Measurements from ENCODE around the gene MYORG.
"Not testable (repeated sequence)": the region's sequence is repeated elsewhere in the genome, so short reads cannot be mapped to it uniquely, and the experiment has no call there.

The MYORG gene

GRCh38 chr9:34343605-34344004, 33.1 kb downstream of the MYORG start:
- Histone ChIP-seq H2AFZ (ENCODE audit: low read length, unreplicated experiment) (no peak overlapping the region), H3K79me2 (ENCODE audit: control insufficient read depth, insufficient read depth, low read length, unreplicated experiment) (no peaks in the 10 kb centered on the region), H3K4me1 (ENCODE audit: control insufficient read depth, insufficient read depth, low read length, unreplicated experiment) (no peaks in the 10 kb centered on the region), H3K36me3 (ENCODE audit: insufficient read depth, low read length) (peaks cover 6% of the 10 kb centered on the region; the same call in 1 of the 2 replicates), H3K4me3 (ENCODE audit: low read depth, low read length) (no peak overlapping the region), H3K27me3 (ENCODE audit: insufficient read depth, low read length) (no peaks in the 10 kb centered on the region), H3K27ac (ENCODE audit: low read depth, low read length) (no peak overlapping the region)

GRCh38 chr9:34343090-34343489, 33.6 kb downstream of the MYORG start:
- Histone ChIP-seq H3K4me3 (ENCODE audit: low read depth, low read length) (no peak overlapping the region), H3K27ac (ENCODE audit: low read depth, low read length) (no peak overlapping the region), H3K36me3 (ENCODE audit: insufficient read depth, low read length) (peaks cover 8% of the 10 kb centered on the region; the same call in 1 of the 2 replicates), H2AFZ (ENCODE audit: low read length, unreplicated experiment) (no peak overlapping the region), H3K79me2 (ENCODE audit: control insufficient read depth, insufficient read depth, low read length, unreplicated experiment) (no peaks in the 10 kb centered on the region), H3K4me1 (ENCODE audit: control insufficient read depth, insufficient read depth, low read length, unreplicated experiment) (no peaks in the 10 kb centered on the region), H3K27me3 (ENCODE audit: insufficient read depth, low read length) (no peaks in the 10 kb centered on the region)

- H3K36me3 ChIP-seq (ENCODE audit: insufficient read depth, low read length) = peaks cover 11% of the 10 kb centered on the region; the same call in 1 of the 2 replicates
These were observed 34.9 kb downstream of the MYORG start for GRCh38 chr9:34341659-34342295.

GRCh38 chr9:34338665-34339385, 37.9 kb downstream of the MYORG start:
- no peaks in the 10 kb centered on the region for H3K27me3 ChIP-seq (ENCODE audit: insufficient read depth, low read length)
- peaks cover 16% of the 10 kb centered on the region for H3K79me2 ChIP-seq (ENCODE audit: control insufficient read depth, insufficient read depth, low read length, unreplicated experiment)
- H3K27ac ChIP-seq (ENCODE audit: low read depth, low read length) = no peak overlapping the region
- H2AFZ ChIP-seq (ENCODE audit: low read length, unreplicated experiment) = no peak overlapping the region
- no peaks in the 10 kb centered on the region for H3K4me1 ChIP-seq (ENCODE audit: control insufficient read depth, insufficient read depth, low read length, unreplicated experiment)
- H3K4me3 ChIP-seq (ENCODE audit: low read depth, low read length) = no peak overlapping the region
- peaks cover 11% of the 10 kb centered on the region; the same call in 1 of the 2 replicates for H3K36me3 ChIP-seq (ENCODE audit: insufficient read depth, low read length)

More at GRCh38 chr9:34341659-34342295, 34.9 kb downstream of the MYORG start:
- Histone ChIP-seq H3K4me3 (ENCODE audit: low read depth, low read length) (no peak overlapping the region), H3K27ac (ENCODE audit: low read depth, low read length) (no peak overlapping the region), H2AFZ (ENCODE audit: low read length, unreplicated experiment) (no peak overlapping the region), H3K4me1 (ENCODE audit: control insufficient read depth, insufficient read depth, low read length, unreplicated experiment) (no peaks in the 10 kb centered on the region), H3K27me3 (ENCODE audit: insufficient read depth, low read length) (no peaks in the 10 kb centered on the region), H3K79me2 (ENCODE audit: control insufficient read depth, insufficient read depth, low read length, unreplicated experiment) (no peaks in the 10 kb centered on the region)

- not testable (repeated sequence) for H3K27me3 ChIP-seq (ENCODE audit: insufficient read depth, low read length); H3K4me1 ChIP-seq (ENCODE audit: control insufficient read depth, insufficient read depth, low read length, unreplicated experiment); H3K4me3 ChIP-seq (ENCODE audit: low read depth, low read length); H3K27ac ChIP-seq (ENCODE audit: low read depth, low read length); H2AFZ ChIP-seq (ENCODE audit: low read length, unreplicated experiment)
- peaks cover 22% of the 10 kb centered on the region for H3K79me2 ChIP-seq (ENCODE audit: control insufficient read depth, insufficient read depth, low read length, unreplicated experiment)
- H3K36me3 ChIP-seq (ENCODE audit: insufficient read depth, low read length) = peaks cover 11% of the 10 kb centered on the region; the same call in 1 of the 2 replicates
These were observed 38.6 kb downstream of the MYORG start for GRCh38 chr9:34338079-34338478.

- H3K4me3 ChIP-seq (ENCODE audit: low read depth, low read length) = no peak overlapping the region
- H3K27ac ChIP-seq (ENCODE audit: low read depth, low read length) = no peak overlapping the region
- no peaks in the 10 kb centered on the region for H3K27me3 ChIP-seq (ENCODE audit: insufficient read depth, low read length)
- peaks cover 5% of the 10 kb centered on the region for H3K4me1 ChIP-seq (ENCODE audit: control insufficient read depth, insufficient read depth, low read length, unreplicated experiment)
- H3K79me2 ChIP-seq (ENCODE audit: control insufficient read depth, insufficient read depth, low read length, unreplicated experiment) = peaks cover 29% of the 10 kb centered on the region
- H2AFZ ChIP-seq (ENCODE audit: low read length, unreplicated experiment) = no peak overlapping the region
- peaks cover 10% of the 10 kb centered on the region; the same call in 1 of the 2 replicates for H3K36me3 ChIP-seq (ENCODE audit: insufficient read depth, low read length)
These were observed 39.3 kb downstream of the MYORG start for GRCh38 chr9:34337403-34337802.

- Histone ChIP-seq H2AFZ (ENCODE audit: low read length, unreplicated experiment) (no peak overlapping the region), H3K79me2 (ENCODE audit: control insufficient read depth, insufficient read depth, low read length, unreplicated experiment) (peaks cover 37% of the 10 kb centered on the region), H3K36me3 (ENCODE audit: insufficient read depth, low read length) (peaks cover 8% of the 10 kb centered on the region; the same call in 1 of the 2 replicates), H3K4me1 (ENCODE audit: control insufficient read depth, insufficient read depth, low read length, unreplicated experiment) (peaks cover 5% of the 10 kb centered on the region), H3K27ac (ENCODE audit: low read depth, low read length) (no peak overlapping the region), H3K27me3 (ENCODE audit: insufficient read depth, low read length) (no peaks in the 10 kb centered on the region), H3K4me3 (ENCODE audit: low read depth, low read length) (no peak overlapping the region)
These were observed 41.3 kb downstream of the MYORG start for GRCh38 chr9:34335376-34335775.

GRCh38 chr9:34334916-34335315, 41.8 kb downstream of the MYORG start:
- Histone ChIP-seq H3K36me3 (ENCODE audit: insufficient read depth, low read length) (peaks cover 8% of the 10 kb centered on the region; the same call in 1 of the 2 replicates), H2AFZ (ENCODE audit: low read length, unreplicated experiment) (no peak overlapping the region), H3K79me2 (ENCODE audit: control insufficient read depth, insufficient read depth, low read length, unreplicated experiment) (peaks cover 39% of the 10 kb centered on the region), H3K27me3 (ENCODE audit: insufficient read depth, low read length) (no peaks in the 10 kb centered on the region), H3K4me1 (ENCODE audit: control insufficient read depth, insufficient read depth, low read length, unreplicated experiment) (peaks cover 5% of the 10 kb centered on the region), H3K27ac (ENCODE audit: low read depth, low read length) (no peak overlapping the region), H3K4me3 (ENCODE audit: low read depth, low read length) (no peak overlapping the region)

GRCh38 chr9:34334337-34334824, 42.3 kb downstream of the MYORG start:
- H3K4me3 ChIP-seq (ENCODE audit: low read depth, low read length) = no peak overlapping the region
- H3K79me2 ChIP-seq (ENCODE audit: control insufficient read depth, insufficient read depth, low read length, unreplicated experiment) = peaks cover 39% of the 10 kb centered on the region
- no peaks in the 10 kb centered on the region for H3K27me3 ChIP-seq (ENCODE audit: insufficient read depth, low read length)

GRCh38 chr9:34333836-34334235, 42.9 kb downstream of the MYORG start:
- Histone ChIP-seq H2AFZ (ENCODE audit: low read length, unreplicated experiment) (no peak overlapping the region), H3K27me3 (ENCODE audit: insufficient read depth, low read length) (no peaks in the 10 kb centered on the region), H3K4me1 (ENCODE audit: control insufficient read depth, insufficient read depth, low read length, unreplicated experiment) (peaks cover 5% of the 10 kb centered on the region), H3K4me3 (ENCODE audit: low read depth, low read length) (no peak overlapping the region), H3K27ac (ENCODE audit: low read depth, low read length) (no peak overlapping the region), H3K79me2 (ENCODE audit: control insufficient read depth, insufficient read depth, low read length, unreplicated experiment) (peaks cover 39% of the 10 kb centered on the region), H3K36me3 (ENCODE audit: insufficient read depth, low read length) (peaks cover 7% of the 10 kb centered on the region; the same call in 1 of the 2 replicates)

More at GRCh38 chr9:34334337-34334824, 42.3 kb downstream of the MYORG start:
- no peak overlapping the region for H3K27ac ChIP-seq (ENCODE audit: low read depth, low read length)
- peaks cover 5% of the 10 kb centered on the region for H3K4me1 ChIP-seq (ENCODE audit: control insufficient read depth, insufficient read depth, low read length, unreplicated experiment)
- peaks cover 8% of the 10 kb centered on the region; the same call in 1 of the 2 replicates for H3K36me3 ChIP-seq (ENCODE audit: insufficient read depth, low read length)
- no peak overlapping the region for H2AFZ ChIP-seq (ENCODE audit: low read length, unreplicated experiment)
